Lung (tissue), 12 donors: ENCODE results near the gene PPP2R2C. TPM values are rescaled to one million over a fixed set of nuclear protein-coding genes. Genes with fewer than 3 reads are reported as not detected.

Experiments
- ATAC-seq: fragments of 200-7000 bp; cut with Tn5 transposase; one replicate; pipeline ENCODE4 v1.9.1; 2020; ENCODE audit warnings: moderate number of reproducible peaks; ENCODE audit not compliant: insufficient read depth, low FRiP score
- DNase-seq, 3 donors: peaks; one replicate each; pipeline ENCODE4 v3.0.0-alpha.2; 2013 to 2017
- H3K27ac ChIP-seq, 2 donors: one replicate each; pipeline ENCODE4 v1.5.1; 2013; ENCODE audit warnings: mild to moderate bottlenecking in 2 of 2, moderate library complexity in 2 of 2, control low read depth in 1 of 2, inconsistent platforms in 1 of 2, low read depth in 1 of 2, low read length in 1 of 2
- H3K27me3 ChIP-seq, 3 donors: one replicate each; pipeline ENCODE4 v1.5.1; 2013; ENCODE audit warnings: low read length in 2 of 3; ENCODE audit not compliant: control insufficient read depth in 3 of 3, insufficient read depth in 3 of 3
- H3K36me3 ChIP-seq, 4 donors: one replicate each; pipeline ENCODE4 v1.5.1; 2013; ENCODE audit warnings: low read length in 4 of 4, mild to moderate bottlenecking in 1 of 4, moderate library complexity in 1 of 4; ENCODE audit not compliant: control insufficient read depth in 4 of 4, insufficient read depth in 4 of 4
- H3K4me1 ChIP-seq, 5 donors: one replicate each; pipeline ENCODE4 v1.5.1; 2013; ENCODE audit warnings: low read length in 5 of 5, mild to moderate bottlenecking in 2 of 5, moderate library complexity in 1 of 5; ENCODE audit not compliant: control insufficient read depth in 5 of 5, insufficient read depth in 5 of 5
- H3K4me3 ChIP-seq: one replicate; pipeline ENCODE4 v1.5.1; 2013; ENCODE audit warnings: mild to moderate bottlenecking, control low read depth, moderate library complexity
- H3K9ac ChIP-seq, 2 donors: one replicate each; pipeline ENCODE4 v1.5.1; 2013; ENCODE audit warnings: low read length in 2 of 2, control low read depth in 1 of 2; ENCODE audit not compliant: insufficient read depth in 1 of 2
- H3K9me3 ChIP-seq, 4 donors: one replicate each; pipeline ENCODE4 v1.5.1; 2013; ENCODE audit warnings: low read length in 3 of 4, mild to moderate bottlenecking in 1 of 4, moderate library complexity in 1 of 4; ENCODE audit not compliant: control insufficient read depth in 4 of 4, insufficient read depth in 3 of 4
- whole genome bisulfite sequencing, 2 donors: extraction: QIAGEN DNeasy Blood & Tissue Kit; methylation state at CpG; one replicate each; pipeline ENCODE4 v1.1.7; 2013; 5-methylcytosine and 5-hydroxymethylcytosine counted together
- polyA plus RNA-seq, 2 donors: library from polyadenylated mRNA; stranded (reverse); fragments of 200-250 nt; gene quantifications; one replicate each; pipeline ENCODE4 v1.2.1, GENCODE V29; 2013
- total RNA-seq, 2 donors: library from RNA; depleted of rRNA in 1 of 2; stranded (reverse); fragments of >200 nt in 1 of 2; gene quantifications; one replicate each; pipeline ENCODE4 v1.2.1, GENCODE V29; 2014 to 2021
- TF ChIP-seq, protein P1 (sequence below): IDR thresholded peaks from 2 replicates; pipeline ENCODE4 v1.5.1; 2012; ENCODE audit warnings: mild to moderate bottlenecking; ENCODE audit errors: control extremely low read depth, extremely low read depth
- donor health status: control.
- donor health status: control.
- donor health status: Bipolar disorder and iron deficiency.
- donor health status: healthy.
- donor health status: DM: yes; HTN: yes; CAD: no.

Gene PPP2R2C
- total and polyA plus RNA-seq, 4 donors = 0.03 to 0.57 (median 0.04) TPM

GRCh38 chr4:6424425-6424824 lies 48.0 kb downstream of the PPP2R2C start:
- no peaks in the 10 kb centered on the region for H3K36me3 ChIP-seq
- no peak overlapping the region for H3K27ac ChIP-seq
- DNase-seq (no peak), ATAC-seq (no peak)
- H3K4me1 ChIP-seq = no peaks in the 10 kb centered on the region
- TF ChIP-seq, protein P1, sequence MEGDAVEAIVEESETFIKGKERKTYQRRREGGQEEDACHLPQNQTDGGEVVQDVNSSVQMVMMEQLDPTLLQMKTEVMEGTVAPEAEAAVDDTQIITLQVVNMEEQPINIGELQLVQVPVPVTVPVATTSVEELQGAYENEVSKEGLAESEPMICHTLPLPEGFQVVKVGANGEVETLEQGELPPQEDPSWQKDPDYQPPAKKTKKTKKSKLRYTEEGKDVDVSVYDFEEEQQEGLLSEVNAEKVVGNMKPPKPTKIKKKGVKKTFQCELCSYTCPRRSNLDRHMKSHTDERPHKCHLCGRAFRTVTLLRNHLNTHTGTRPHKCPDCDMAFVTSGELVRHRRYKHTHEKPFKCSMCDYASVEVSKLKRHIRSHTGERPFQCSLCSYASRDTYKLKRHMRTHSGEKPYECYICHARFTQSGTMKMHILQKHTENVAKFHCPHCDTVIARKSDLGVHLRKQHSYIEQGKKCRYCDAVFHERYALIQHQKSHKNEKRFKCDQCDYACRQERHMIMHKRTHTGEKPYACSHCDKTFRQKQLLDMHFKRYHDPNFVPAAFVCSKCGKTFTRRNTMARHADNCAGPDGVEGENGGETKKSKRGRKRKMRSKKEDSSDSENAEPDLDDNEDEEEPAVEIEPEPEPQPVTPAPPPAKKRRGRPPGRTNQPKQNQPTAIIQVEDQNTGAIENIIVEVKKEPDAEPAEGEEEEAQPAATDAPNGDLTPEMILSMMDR = no peak
- no peak overlapping the region for H3K4me3 ChIP-seq
- H3K9me3 ChIP-seq = peaks cover 0 to 5% (median 0%) of the 10 kb centered on the region in 4 donors
- H3K27me3 ChIP-seq = peaks cover 0 to 5% (median 0%) of the 10 kb centered on the region in 3 donors
- H3K9ac ChIP-seq = no peak overlapping the region
- 68 to 83% methylated on average over 9 of the region's 9 CpGs for WGBS, 2 donors

- Histone ChIP-seq H3K36me3 (no peaks in the 10 kb centered on the region), H3K9me3 (peaks cover 0 to 5% (median 0%) of the 10 kb centered on the region in 4 donors), H3K9ac (no peak overlapping the region), H3K27ac (no peak overlapping the region), H3K4me1 (no peaks in the 10 kb centered on the region), H3K4me3 (no peak overlapping the region), H3K27me3 (peaks cover 0 to 5% (median 0%) of the 10 kb centered on the region in 3 donors)
- TF ChIP-seq, protein P1 = no peak
- no peak for DNase-seq
- WGBS, 2 donors = 71 to 93% methylated on average over 2 of the region's 2 CpGs
- ATAC-seq = no peak
These were observed 48.8 kb downstream of the PPP2R2C start for GRCh38 chr4:6423575-6423974.

DNA sequence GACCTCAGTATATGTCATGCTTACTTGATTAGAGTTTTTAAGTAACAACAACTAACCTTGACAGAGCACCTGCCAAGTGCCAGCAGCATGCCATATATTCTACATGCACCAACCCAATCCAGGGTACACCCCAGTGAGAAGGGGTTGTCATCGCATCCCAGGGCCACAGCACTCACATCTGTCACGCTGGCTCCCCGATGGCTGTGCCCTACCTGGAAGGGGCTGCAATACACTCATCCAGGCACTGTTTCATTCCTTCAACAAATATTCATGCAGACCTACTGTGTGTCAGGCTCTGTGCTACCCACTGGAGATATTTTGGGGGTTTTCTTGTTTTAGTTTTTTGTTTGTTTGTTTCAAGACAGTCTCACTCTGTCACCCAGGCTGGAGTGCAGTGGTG lies 49.5 kb downstream of the PPP2R2C start:
- DNase-seq (no peak), ATAC-seq (no peak)
- Histone ChIP-seq H3K27ac (no peak overlapping the region), H3K9ac (no peak overlapping the region), H3K36me3 (no peaks in the 10 kb centered on the region), H3K27me3 (peaks cover 0 to 5% (median 0%) of the 10 kb centered on the region in 3 donors), H3K4me1 (no peaks in the 10 kb centered on the region), H3K9me3 (peaks cover 0 to 5% (median 0%) of the 10 kb centered on the region in 4 donors), H3K4me3 (no peak overlapping the region)
- WGBS, 2 donors = 95 to 99% methylated on average over 3 of the region's 3 CpGs
- TF ChIP-seq, protein P1 = no peak

DNA sequence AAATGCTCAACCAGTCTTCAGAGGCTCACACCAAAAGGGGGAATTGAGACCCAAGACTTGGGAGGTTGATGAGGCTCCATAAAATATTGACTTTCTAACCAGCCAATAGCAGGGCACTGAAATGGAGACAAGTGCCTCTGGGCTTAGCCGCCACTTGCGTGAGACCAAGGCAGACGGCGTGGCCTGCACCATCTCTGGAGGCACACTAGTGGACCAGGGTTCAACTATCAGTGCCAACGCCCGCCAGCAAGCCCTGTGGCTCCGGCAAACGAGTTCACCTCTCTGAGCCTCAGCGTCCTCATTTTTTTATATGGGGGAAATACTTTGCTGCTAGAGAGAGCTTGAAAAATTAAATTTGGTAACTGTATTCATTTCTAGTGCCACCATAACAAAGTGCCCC lies 50.3 kb downstream of the PPP2R2C start:
- H3K4me1 ChIP-seq = no peaks in the 10 kb centered on the region
- ATAC-seq (no peak), DNase-seq (no peak)
- H3K36me3 ChIP-seq = no peaks in the 10 kb centered on the region
- WGBS, 2 donors = 91 to 95% methylated on average over 9 of the region's 9 CpGs
- no peak overlapping the region for H3K27ac ChIP-seq
- peaks cover 0 to 5% (median 2%) of the 10 kb centered on the region in 3 donors for H3K27me3 ChIP-seq
- TF ChIP-seq, protein P1 = no peak
- no peak overlapping the region for H3K9ac ChIP-seq
- H3K9me3 ChIP-seq = peaks cover 0 to 5% (median 0%) of the 10 kb centered on the region in 4 donors
- no peak overlapping the region for H3K4me3 ChIP-seq
